HEK293 (cell line): ENCODE measurements around the gene WWOX.

ENCODE experiments used
- ZNF335 ChIP-seq: fragments of 450-650 bp; formaldehyde crosslinking; conservative IDR thresholded peaks from 2 replicates; pipeline ENCODE4 v1.5.1; 2016; ENCODE audit warnings: missing biosample characterization, missing genetic modification characterization
- ZNF600 ChIP-seq: fragments of 450-650 bp; formaldehyde crosslinking; IDR thresholded peaks from 2 replicates; pipeline ENCODE4 v1.5.1; 2016; ENCODE audit warnings: missing biosample characterization, missing genetic modification characterization

DNA sequence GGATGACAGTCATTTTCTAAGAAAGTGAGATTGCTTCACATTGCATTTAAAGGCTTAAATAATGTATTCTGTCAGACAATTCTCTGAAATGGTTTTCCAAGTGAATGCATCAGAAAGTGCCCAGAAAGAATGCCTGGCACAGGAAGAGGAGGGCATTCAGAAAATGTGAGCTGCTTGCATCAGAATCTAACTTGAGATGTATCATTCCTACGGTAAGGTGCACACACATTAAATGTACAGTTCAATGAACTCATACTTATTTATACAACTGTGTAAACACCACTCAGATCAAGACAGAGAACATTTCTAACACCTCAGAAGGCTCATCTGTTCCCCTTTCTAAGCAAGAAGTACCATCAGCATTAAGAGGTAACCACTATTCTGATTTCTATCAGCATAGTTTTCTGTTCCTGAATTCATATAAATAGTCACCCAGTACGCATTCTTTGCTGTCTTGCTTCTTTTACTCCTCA is 863.0 kb downstream of the WWOX start:
- TF ChIP-seq ZNF600 (tag by site-specific recombination), result no peak
- TF ChIP-seq ZNF335 (tag by site-specific recombination), result no peak
